ENCODE data around the gene ASTN2.

- TF ChIP-seq GATA3 (IDR thresholded peaks at IDR 0.05; ENCODE audit: low read depth, low read length): no peak
- no peak for TF ChIP-seq GATA2 (IDR thresholded peaks at IDR 0.05; ENCODE audit: low read depth, low read length)
Measured at GRCh38 chr9:117121316-117121715, 293.5 kb downstream of the ASTN2 start.

Measured in SH-SY5Y (cell line).